Astrocyte (in vitro differentiated cells and primary cell): ENCODE measurements around the gene DHCR7.

ENCODE experiments used
- CTCF ChIP-seq: IDR thresholded peaks from 2 replicates; pipeline ENCODE4 v1.5.1; 2011; ENCODE audit warnings: low read depth, mild to moderate bottlenecking, inconsistent platforms, low read length, moderate library complexity; ENCODE audit not compliant: insufficient read depth
- EZH2 ChIP-seq: IDR thresholded peaks from 2 replicates; pipeline ENCODE4 v1.6.1; 2012; ENCODE audit warnings: mild to moderate bottlenecking, low read length, inconsistent platforms; ENCODE audit not compliant: insufficient read depth

DNA sequence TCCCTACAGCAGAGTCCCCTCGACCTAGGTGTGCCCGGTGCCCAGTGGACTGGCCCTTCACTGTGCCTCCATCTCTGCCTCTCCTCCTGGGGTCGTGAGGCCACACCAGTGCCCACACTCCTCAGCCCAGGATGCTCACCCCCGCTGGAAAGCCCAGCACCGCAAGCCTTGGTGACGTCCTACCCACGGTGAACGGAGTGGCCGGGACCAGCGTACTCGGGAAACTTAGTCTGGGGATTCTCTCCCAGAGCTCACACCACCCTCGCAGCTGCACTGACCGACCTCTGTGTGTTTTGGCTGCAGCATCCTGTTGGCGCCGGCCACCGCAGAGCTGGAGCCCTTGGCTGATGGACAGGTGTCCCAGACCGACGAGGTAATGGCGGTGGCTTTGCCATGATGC is 43.3 kb upstream of the DHCR7 start:
- TF ChIP-seq EZH2 = no peak
- TF ChIP-seq CTCF = no peak
